IMR-90 (cell line): ENCODE measurements around the gene LRCH4. TPM values are rescaled to one million over a fixed set of nuclear protein-coding genes. Genes with fewer than 3 reads are reported as not detected.

Experiments used
- ATAC-seq: fragments of 200-7000 bp; cut with Tn5 transposase; 2 replicates; pipeline ENCODE4 v1.9.1; 2020; ENCODE audit warnings: low read depth, mild to moderate bottlenecking, moderate library complexity
- BruUV-seq: library from RNA; stranded (reverse); fragments of 400-500 nt; replicated peaks from 2 replicates; lab custom pipeline; 2021; lab: Mats Ljungman, UMichigan
- CTCF ChIA-PET: fragments of 300-600 bp; formaldehyde crosslinking; extraction: SDS; loops from one replicate; lab custom pipeline; 2021; ENCODE audit warnings: antibody characterized with exemption; lab: Yijun Ruan, JAX
- POLR2A ChIA-PET: fragments of 300-600 bp; sonication (Branson Sonifier 250); formaldehyde crosslinking; loops from one replicate; lab custom pipeline; 2022; ENCODE audit warnings: antibody characterized with exemption; ENCODE audit not compliant: unreplicated experiment; lab: Charles Lee
- DNase-seq: peaks from one replicate; pipeline ENCODE4 v3.0.0; 2013
- H2AFZ ChIP-seq: replicated peaks from 2 replicates; pipeline ENCODE3; 2013; ENCODE audit warnings: low read length, mild to moderate bottlenecking; ENCODE audit not compliant: poor library complexity
- H2AK5ac ChIP-seq: 2 replicates; pipeline ENCODE4 v1.6.1; 2013; ENCODE audit warnings: low read depth, low read length, inconsistent platforms
- H2AK9ac ChIP-seq: replicated peaks from 2 replicates; pipeline ENCODE3; 2013; ENCODE audit warnings: mild to moderate bottlenecking, low read depth, low read length, moderate library complexity; ENCODE audit not compliant: poor library complexity
- H2BK120ac ChIP-seq: 2 replicates; pipeline ENCODE4 v1.6.1; 2013; ENCODE audit warnings: low read depth, low read length, inconsistent platforms
- H2BK15ac ChIP-seq: 3 replicates; pipeline ENCODE4 v1.6.1; 2013; ENCODE audit warnings: low read depth, low read length, inconsistent platforms
- H2BK20ac ChIP-seq: 2 replicates; pipeline ENCODE4 v1.6.1; 2013; ENCODE audit warnings: low read depth, mild to moderate bottlenecking, inconsistent platforms, low read length, moderate library complexity
- H2BK5ac ChIP-seq: 2 replicates; pipeline ENCODE4 v1.6.1; 2013; ENCODE audit warnings: mild to moderate bottlenecking, low read depth, low read length, inconsistent platforms; ENCODE audit not compliant: poor library complexity, severe bottlenecking
- H3K14ac ChIP-seq: replicated peaks from 2 replicates; pipeline ENCODE4 v1.6.1; 2013; ENCODE audit warnings: low read depth, low read length, inconsistent platforms
- H3K18ac ChIP-seq: 2 replicates; pipeline ENCODE4 v1.6.1; 2013; ENCODE audit warnings: low read depth, low read length, control low read depth
- H3K23ac ChIP-seq: 2 replicates; pipeline ENCODE4 v1.6.1; 2013; ENCODE audit warnings: low read depth, low read length, inconsistent platforms
- H3K27ac ChIP-seq: 2 replicates; pipeline ENCODE4 v1.5.1; 2013; ENCODE audit warnings: mild to moderate bottlenecking, control low read depth, low read length; ENCODE audit not compliant: insufficient read depth
- H3K27me3 ChIP-seq: 2 replicates; pipeline ENCODE4 v1.6.1; 2013; ENCODE audit warnings: low read length; ENCODE audit not compliant: control insufficient read depth, insufficient read depth
- H3K36me3 ChIP-seq: 2 replicates; pipeline ENCODE4 v1.6.1; 2013; ENCODE audit warnings: low read length, mixed read lengths; ENCODE audit not compliant: control insufficient read depth, insufficient read depth
- H3K4ac ChIP-seq: 2 replicates; pipeline ENCODE4 v1.6.1; 2013; ENCODE audit warnings: low read depth, low read length, inconsistent platforms
- H3K4me1 ChIP-seq: 2 replicates; pipeline ENCODE4 v1.6.1; 2013; ENCODE audit warnings: low read length, mixed read lengths; ENCODE audit not compliant: control insufficient read depth, insufficient read depth
- H3K4me2 ChIP-seq: 2 replicates; pipeline ENCODE4 v1.6.1; 2013; ENCODE audit warnings: low read depth, mild to moderate bottlenecking, control low read depth, low read length, moderate library complexity
- H3K4me3 ChIP-seq: 2 replicates; pipeline ENCODE4 v1.5.1; 2013; ENCODE audit warnings: low read depth, mild to moderate bottlenecking, control low read depth, low read length, moderate library complexity; ENCODE audit not compliant: insufficient read depth
- H3K56ac ChIP-seq: 2 replicates; pipeline ENCODE4 v1.6.1; 2013; ENCODE audit warnings: low read length, inconsistent platforms; ENCODE audit not compliant: insufficient read depth; ENCODE audit errors: extremely low read depth
- H3K79me1 ChIP-seq, 2 experiments: 2 replicates each; pipeline ENCODE4 v1.6.1; 2013; ENCODE audit warnings: low read length in 2 of 2, inconsistent platforms in 1 of 2, low read depth in 1 of 2
- H3K9ac ChIP-seq: 2 replicates; pipeline ENCODE4 v1.6.1; 2013; ENCODE audit warnings: low read depth, low read length, control low read depth
- H3K9me1 ChIP-seq: 2 replicates; pipeline ENCODE4 v1.6.1; 2013; ENCODE audit warnings: low read length, inconsistent platforms; ENCODE audit not compliant: insufficient read depth
- H3K9me3 ChIP-seq: 2 replicates; pipeline ENCODE4 v1.6.1; 2013; ENCODE audit warnings: low read length; ENCODE audit not compliant: control insufficient read depth, insufficient read depth
- H4K20me1 ChIP-seq: 2 replicates; pipeline ENCODE4 v1.6.1; 2013; ENCODE audit warnings: low read length, inconsistent platforms; ENCODE audit not compliant: insufficient read depth
- H4K5ac ChIP-seq: 2 replicates; pipeline ENCODE4 v1.6.1; 2013; ENCODE audit warnings: mild to moderate bottlenecking, low read depth, low read length, control low read depth
- H4K8ac ChIP-seq, 2 experiments: 2 replicates each; pipeline ENCODE4 v1.6.1; 2013; ENCODE audit warnings: low read depth in 2 of 2, low read length in 2 of 2, control low read depth in 1 of 2, inconsistent platforms in 1 of 2
- H4K91ac ChIP-seq: 2 replicates; pipeline ENCODE4 v1.6.1; 2013; ENCODE audit warnings: low read depth, low read length, inconsistent platforms; ENCODE audit not compliant: insufficient read depth
- BHLHE40 ChIP-seq: fragments of 150-350 bp; IDR thresholded peaks from 2 replicates; pipeline ENCODE4 v1.6.1; 2016; ENCODE audit warnings: mild to moderate bottlenecking, low read depth, low read length
- CEBPB ChIP-seq: IDR thresholded peaks from 2 replicates; pipeline ENCODE4 v1.6.1; 2012; ENCODE audit warnings: low read depth, low read length, improper control_type of control experiment
- CHD1 ChIP-seq: IDR thresholded peaks from 2 replicates; pipeline ENCODE4 v1.6.1; 2012; ENCODE audit warnings: low read depth, low read length, improper control_type of control experiment
- MAFK ChIP-seq: IDR thresholded peaks from 2 replicates; pipeline ENCODE4 v1.6.1; 2012; ENCODE audit warnings: low read depth, low read length, improper control_type of control experiment
- MXI1 ChIP-seq: IDR thresholded peaks from 2 replicates; pipeline ENCODE4 v1.6.1; 2012; ENCODE audit warnings: low read depth, mild to moderate bottlenecking, low read length, moderate library complexity, borderline replicate concordance
- POLR2A ChIP-seq: IDR thresholded peaks from 2 replicates; pipeline ENCODE4 v1.6.1; 2012; ENCODE audit warnings: mild to moderate bottlenecking, low read depth, low read length
- RAD21 ChIP-seq: IDR thresholded peaks from 2 replicates; pipeline ENCODE4 v1.6.1; 2012; ENCODE audit warnings: low read length, improper control_type of control experiment
- SMC3 ChIP-seq: fragments of 150-350 bp; IDR thresholded peaks from 2 replicates; pipeline ENCODE4 v1.6.1; 2016; ENCODE audit warnings: low read depth, mild to moderate bottlenecking, antibody characterized with exemption, low read length, moderate library complexity
- WGBS, 2 experiments: methylation state at CpG; one replicate each; pipeline versions ENCODE4 v1.1.5 to v1.1.7; 2013; ENCODE audit warnings: missing lambda C conversion rate in 2 of 2; ENCODE audit not compliant: insufficient read length in 1 of 2; ENCODE audit errors: extremely low coverage in 2 of 2; 5-methylcytosine and 5-hydroxymethylcytosine counted together
- dilution Hi-C: fragments of 300-500 bp; cut with HindIII; formaldehyde crosslinking; loops from one replicate; pipeline ENCODE4 v1.14.3; 2018; ENCODE audit warnings: low sequenced_read_pairs; ENCODE audit not compliant: unreplicated experiment
- in situ Hi-C: fragments of 300-500 bp; cut with MboI; formaldehyde crosslinking; loops from 3 replicates; pipeline ENCODE4 v1.14.3; 2019; ENCODE audit warnings: low sequenced_read_pairs, inconsistent platforms, mixed read lengths
- intact Hi-C: fragments of 100-400 bp; cut with micrococcal nuclease; formaldehyde crosslinking; loops from 2 replicates; pipeline ENCODE4 v1.10.0; 2022
- polyA plus RNA-seq, 3 experiments: library from polyadenylated mRNA; depleted of rRNA; stranded (reverse); fragments of >200 nt; gene quantifications; 2 replicates each; pipeline ENCODE4 v1.2.3, GENCODE V29; 2012; ENCODE audit warnings: low replicate concordance in 1 of 3
- total RNA-seq: library from RNA; depleted of rRNA; stranded (reverse); fragments of >200 nt; gene quantifications from 2 replicates; pipeline ENCODE4 v1.2.3, GENCODE V29; 2012

LRCH4 gene
- total and polyA plus RNA-seq, 2 of the 4 experiments (the other 2 are of a cell fraction): 5.0 to 41.3 TPM

GRCh38 chr7:100566018-100566531, 19.9 kb downstream of the LRCH4 start:
- Histone ChIP-seq H3K9me3 (no peaks in the 10 kb centered on the region), H2AFZ (no peak overlapping the region), H3K18ac (no peak overlapping the region), H4K20me1 (no peaks in the 10 kb centered on the region), H3K56ac (no peak overlapping the region), H2BK120ac (no peak overlapping the region), H3K36me3 (no peaks in the 10 kb centered on the region), H2AK9ac (no peak overlapping the region), H2AK5ac (no peak overlapping the region), H3K4me1 (peaks cover 4% of the 10 kb centered on the region; the same call in 1 of the 2 replicates), H4K5ac (no peak overlapping the region), H2BK20ac (no peak overlapping the region), H4K91ac (no peak overlapping the region), H2BK5ac (no peak overlapping the region), H3K4ac (no peak overlapping the region), H2BK15ac (no peak overlapping the region), H3K79me1 (no peaks in the 10 kb centered on the region), H3K9me1 (peaks cover 4% of the 10 kb centered on the region; the same call in 1 of the 2 replicates), H3K23ac (no peak overlapping the region), H3K27ac (no peak overlapping the region), H4K8ac (no peak overlapping the region), H3K4me3 (no peak overlapping the region), H3K9ac (no peak overlapping the region), H3K4me2 (no peak overlapping the region), H3K14ac (no peak overlapping the region), H3K27me3 (peaks cover 3% of the 10 kb centered on the region; the same call in 1 of the 2 replicates)
- dilution Hi-C loops: no loop called here
- WGBS, 2 experiments: 96% methylated on average over 4 of the region's 6 CpGs; no CpG with 5 or more reads in 1 of the 2 experiments
- intact Hi-C loops: no loop called here
- no peak for ATAC-seq
- no peak for DNase-seq
- CTCF ChIA-PET: no interaction called here
- no TSS peak for BruUV-seq
- TF ChIP-seq POLR2A: no peak
- TF ChIP-seq CHD1: no peak
- no peak for TF ChIP-seq CEBPB
- no peak for TF ChIP-seq SMC3
- no peak for TF ChIP-seq MXI1
- no peak for TF ChIP-seq MAFK
- no peak for TF ChIP-seq BHLHE40
- no peak for TF ChIP-seq RAD21
- POLR2A ChIA-PET: no interaction called here
- in situ Hi-C loops: loop anchor here (5.0 kb wide), 1 partner anchor 101 kb away; no protein-coding TSS in a partner anchor
